Fibroblast of lung (primary cell): ENCODE measurements around the gene CORO2B. TPM values are rescaled to one million over a fixed set of nuclear protein-coding genes. Genes with fewer than 3 reads are reported as not detected.
A peak's percentile ranks its signal among the peaks of the same experiment; 100 is the strongest.

Source experiments
- DNase-seq, 2 donors: peaks; one replicate each; pipeline versions ENCODE4 v3.0.0 to v3.0.0-alpha.2; 2010; ENCODE audit warnings: low read depth in 2 of 2
- H2AFZ ChIP-seq: 2 replicates; pipeline ENCODE4 v1.5.1; 2012; ENCODE audit warnings: low read length, control low read depth, inconsistent platforms
- H3K27ac ChIP-seq: 2 replicates; pipeline ENCODE4 v1.5.1; 2011; ENCODE audit warnings: low read length, control low read depth; ENCODE audit not compliant: insufficient read depth
- H3K27me3 ChIP-seq: 2 replicates; pipeline ENCODE4 v1.5.1; 2011; ENCODE audit warnings: mild to moderate bottlenecking, low read length; ENCODE audit not compliant: control insufficient read depth, insufficient read depth
- H3K36me3 ChIP-seq: 2 replicates; pipeline ENCODE4 v1.5.1; 2011; ENCODE audit warnings: low read length; ENCODE audit not compliant: control insufficient read depth, insufficient read depth
- H3K4me1 ChIP-seq: 2 replicates; pipeline ENCODE4 v1.5.1; 2011; ENCODE audit warnings: low read length; ENCODE audit not compliant: control insufficient read depth, insufficient read depth; ENCODE audit errors: extremely low read depth
- H3K4me2 ChIP-seq: 2 replicates; pipeline ENCODE4 v1.5.1; 2011; ENCODE audit warnings: low read length, control low read depth; ENCODE audit not compliant: insufficient read depth; ENCODE audit errors: extremely low read depth
- H3K4me3 ChIP-seq, 4 experiments: fragments of 200-600 bp in 1 of 4; sonication (generic) in 1 of 4; replicated peaks in 1 of 4; 2 replicates each; pipeline ENCODE4 v1.5.1; 2011 to 2016; ENCODE audit warnings: low read length in 4 of 4, low read depth in 3 of 4, mild to moderate bottlenecking in 3 of 4, control low read depth in 2 of 4, inconsistent platforms in 1 of 4, mixed read lengths in 1 of 4; ENCODE audit not compliant: insufficient read depth in 1 of 4; ENCODE audit errors: control extremely low read depth in 1 of 4
- H3K79me2 ChIP-seq: 2 replicates; pipeline ENCODE4 v1.5.1; 2012; ENCODE audit warnings: mild to moderate bottlenecking, low read length, inconsistent platforms; ENCODE audit not compliant: control insufficient read depth, insufficient read depth
- H3K9ac ChIP-seq: 2 replicates; pipeline ENCODE4 v1.5.1; 2011; ENCODE audit warnings: mild to moderate bottlenecking, low read length, control low read depth; ENCODE audit not compliant: insufficient read depth
- H3K9me3 ChIP-seq: 2 replicates; pipeline ENCODE4 v1.5.1; 2012; ENCODE audit warnings: low read depth, low read length; ENCODE audit not compliant: control insufficient read depth, insufficient read depth
- H4K20me1 ChIP-seq: 2 replicates; pipeline ENCODE4 v1.5.1; 2011; ENCODE audit warnings: low read length; ENCODE audit not compliant: control insufficient read depth, insufficient read depth; ENCODE audit errors: extremely low read depth
- CTCF ChIP-seq, 2 donors: IDR thresholded peaks in 1 of 2; conservative IDR thresholded peaks in 1 of 2; 1 replicate in 1 of 2; 2 replicates in 1 of 2; pipeline ENCODE4 v1.5.1; 2011 to 2012; ENCODE audit warnings: low read length in 2 of 2, control low read depth in 1 of 2, inconsistent platforms in 1 of 2, low read depth in 1 of 2, mild to moderate bottlenecking in 1 of 2
- EZH2 ChIP-seq: IDR thresholded peaks from 2 replicates; pipeline ENCODE4 v1.5.1; 2012; ENCODE audit warnings: low read length, control low read depth, mild to moderate bottlenecking; ENCODE audit errors: missing control alignments
- polyA plus RNA-seq, 2 donors: library from polyadenylated mRNA; depleted of rRNA in 1 of 2; stranded (reverse) in 1 of 2; unstranded in 1 of 2; fragments of >200 nt; gene quantifications; 2 replicates each; pipeline ENCODE4 v1.2.1, GENCODE V29; 2011 to 2012; ENCODE audit warnings: missing spikeins in 1 of 2
- total RNA-seq: library from RNA; depleted of rRNA; stranded (reverse); fragments of >200 nt; gene quantifications from 2 replicates; pipeline ENCODE4 v1.2.1, GENCODE V29; 2014

Gene CORO2B
- total and polyA plus RNA-seq, 2 donors (not counting 1 experiment from before 2014, with no cell fraction given): 17.5 to 25.3 TPM

DNA sequence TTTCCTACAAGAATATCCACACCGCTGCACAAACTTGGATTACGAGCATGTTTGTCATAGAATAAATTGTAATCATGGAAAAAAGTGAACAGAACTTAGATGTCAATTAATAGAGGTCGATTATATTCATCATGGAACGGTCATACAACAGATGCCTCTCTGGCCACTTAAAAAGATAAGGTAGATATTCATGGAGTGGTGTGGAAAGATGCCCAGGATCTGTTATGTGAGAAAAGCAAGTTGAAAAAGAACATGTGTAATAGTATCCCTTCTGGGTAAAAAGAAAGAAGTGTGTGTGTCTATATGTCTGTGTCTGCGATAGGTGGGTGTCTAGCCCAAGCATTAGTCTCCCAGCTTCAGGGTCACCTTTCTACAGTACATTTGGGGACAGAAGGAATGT is 128.6 kb downstream of the CORO2B start:
- no peak overlapping the region for H2AFZ ChIP-seq
- DNase-seq: peak in 1 of 2 donors; percentile 31
- no peaks in the 10 kb centered on the region for H3K79me2 ChIP-seq
- H3K4me1 ChIP-seq: no peaks in the 10 kb centered on the region
- H3K36me3 ChIP-seq: peaks cover 8% of the 10 kb centered on the region
- no peak overlapping the region for H3K4me2 ChIP-seq
- H3K27me3 ChIP-seq: no peaks in the 10 kb centered on the region
- no peak overlapping the region for H3K27ac ChIP-seq
- H3K9me3 ChIP-seq: no peaks in the 10 kb centered on the region
- H3K4me3 ChIP-seq: no peak overlapping the region
- TF ChIP-seq EZH2 (no peak), CTCF (conservative IDR thresholded peaks at IDR 0.05 in 1 of 2, IDR thresholded peaks at IDR 0.05 in 1 of 2; ENCODE audit: low read depth in 1 of 2, low read length in 2 of 2) (no peak)
- H3K9ac ChIP-seq: no peak overlapping the region
- H4K20me1 ChIP-seq: no peaks in the 10 kb centered on the region

- H3K79me2 ChIP-seq: no peaks in the 10 kb centered on the region
- H2AFZ ChIP-seq: no peak overlapping the region
- H3K36me3 ChIP-seq: peaks cover 12% of the 10 kb centered on the region
- H3K27me3 ChIP-seq: no peaks in the 10 kb centered on the region
- H4K20me1 ChIP-seq: no peaks in the 10 kb centered on the region
- H3K4me2 ChIP-seq: no peak overlapping the region
- DNase-seq: no peak
- no peak overlapping the region for H3K9ac ChIP-seq
- no peak overlapping the region for H3K4me3 ChIP-seq
- no peaks in the 10 kb centered on the region for H3K4me1 ChIP-seq
- TF ChIP-seq CTCF (conservative IDR thresholded peaks at IDR 0.05 in 1 of 2, IDR thresholded peaks at IDR 0.05 in 1 of 2; ENCODE audit: low read depth in 1 of 2, low read length in 2 of 2): no peak
- no peak for TF ChIP-seq EZH2
- H3K27ac ChIP-seq: no peak overlapping the region
- H3K9me3 ChIP-seq: no peaks in the 10 kb centered on the region
Measured at GRCh38 chr15:68709876-68710275, 131.1 kb downstream of the CORO2B start.

DNA sequence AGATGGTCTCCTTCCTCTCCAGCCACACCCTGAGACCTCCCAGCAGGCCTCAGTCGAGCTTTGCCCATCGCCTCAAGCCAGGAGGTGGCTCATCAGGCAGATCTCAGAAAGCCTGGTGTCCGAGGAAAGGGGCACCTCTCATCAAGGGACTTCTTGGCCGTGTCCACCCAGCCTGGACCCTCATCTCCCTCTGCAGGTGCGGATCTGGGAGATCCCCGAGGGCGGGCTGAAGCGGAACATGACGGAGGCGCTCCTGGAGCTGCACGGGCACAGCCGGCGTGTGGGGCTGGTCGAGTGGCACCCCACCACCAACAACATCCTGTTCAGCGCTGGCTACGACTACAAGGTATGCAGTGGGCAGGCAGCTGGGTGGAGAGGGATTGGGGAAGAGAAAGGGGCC is 131.7 kb downstream of the CORO2B start:
- H3K9ac ChIP-seq: no peak overlapping the region
- no peak overlapping the region for H3K27ac ChIP-seq
- no peaks in the 10 kb centered on the region for H3K27me3 ChIP-seq
- TF ChIP-seq EZH2 (no peak), CTCF (conservative IDR thresholded peaks at IDR 0.05 in 1 of 2, IDR thresholded peaks at IDR 0.05 in 1 of 2; ENCODE audit: low read depth in 1 of 2, low read length in 2 of 2) (no peak)
- H4K20me1 ChIP-seq: no peaks in the 10 kb centered on the region
- H3K4me3 ChIP-seq: no peak overlapping the region
- H2AFZ ChIP-seq: no peak overlapping the region
- H3K4me2 ChIP-seq: no peak overlapping the region
- H3K4me1 ChIP-seq: no peaks in the 10 kb centered on the region
- H3K79me2 ChIP-seq: no peaks in the 10 kb centered on the region
- DNase-seq: no peak
- peaks cover 18% of the 10 kb centered on the region for H3K36me3 ChIP-seq
- no peaks in the 10 kb centered on the region for H3K9me3 ChIP-seq
